Loucy (cell line): ENCODE measurements around the gene PRELID1.

Source experiments
- EZH2phosphoT487 ChIP-seq: fragments of 200-600 bp; IDR thresholded peaks from 2 replicates; pipeline ENCODE4 v1.6.1; 2018; ENCODE audit warnings: antibody characterized with exemption, mild to moderate bottlenecking, moderate library complexity, borderline replicate concordance
- TF ChIP-seq, protein P1 (sequence below): fragments of 200-600 bp; sonication (generic); conservative IDR thresholded peaks from 2 replicates; pipeline ENCODE4 v1.5.1; 2014; ENCODE audit warnings: mild to moderate bottlenecking, antibody characterized with exemption, low read length

DNA sequence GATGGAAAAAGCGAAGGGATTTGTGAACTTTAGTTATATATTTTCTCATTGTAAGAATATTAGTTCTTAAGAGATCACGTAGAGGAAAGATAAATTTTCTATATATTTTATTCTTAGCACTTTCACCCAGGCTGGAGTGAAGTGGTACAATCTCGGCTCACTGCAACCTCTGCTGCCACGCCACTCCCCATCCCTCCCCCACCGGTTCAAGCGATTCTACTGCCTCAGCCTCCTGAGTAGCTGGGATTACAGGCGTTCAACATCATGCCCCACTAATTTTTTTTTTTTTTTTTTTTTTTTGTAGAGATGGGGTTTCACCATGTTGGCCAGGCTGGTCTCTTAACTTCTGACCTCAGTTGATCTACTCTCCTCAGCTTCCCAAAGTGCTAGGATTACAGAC lies 42.6 kb upstream of the PRELID1 start:
- TF ChIP-seq, protein P1, sequence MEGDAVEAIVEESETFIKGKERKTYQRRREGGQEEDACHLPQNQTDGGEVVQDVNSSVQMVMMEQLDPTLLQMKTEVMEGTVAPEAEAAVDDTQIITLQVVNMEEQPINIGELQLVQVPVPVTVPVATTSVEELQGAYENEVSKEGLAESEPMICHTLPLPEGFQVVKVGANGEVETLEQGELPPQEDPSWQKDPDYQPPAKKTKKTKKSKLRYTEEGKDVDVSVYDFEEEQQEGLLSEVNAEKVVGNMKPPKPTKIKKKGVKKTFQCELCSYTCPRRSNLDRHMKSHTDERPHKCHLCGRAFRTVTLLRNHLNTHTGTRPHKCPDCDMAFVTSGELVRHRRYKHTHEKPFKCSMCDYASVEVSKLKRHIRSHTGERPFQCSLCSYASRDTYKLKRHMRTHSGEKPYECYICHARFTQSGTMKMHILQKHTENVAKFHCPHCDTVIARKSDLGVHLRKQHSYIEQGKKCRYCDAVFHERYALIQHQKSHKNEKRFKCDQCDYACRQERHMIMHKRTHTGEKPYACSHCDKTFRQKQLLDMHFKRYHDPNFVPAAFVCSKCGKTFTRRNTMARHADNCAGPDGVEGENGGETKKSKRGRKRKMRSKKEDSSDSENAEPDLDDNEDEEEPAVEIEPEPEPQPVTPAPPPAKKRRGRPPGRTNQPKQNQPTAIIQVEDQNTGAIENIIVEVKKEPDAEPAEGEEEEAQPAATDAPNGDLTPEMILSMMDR: no peak
- no peak for TF ChIP-seq EZH2phosphoT487
